Fibroblast of the conjunctiva (primary cell): ENCODE results near the gene PTPRD.
A peak's percentile ranks its signal among the peaks of the same experiment; 100 is the strongest.
"Not testable (repeated sequence)": the region's sequence is repeated elsewhere in the genome, so short reads cannot be mapped to it uniquely, and the experiment has no call there.

Experiments used
- DNase-seq: peaks from one replicate; pipeline ENCODE4 v3.0.0-alpha.2; 2010; ENCODE audit warnings: low read depth

PTPRD gene

GRCh38 chr9:8724284-8725018, 1888.4 kb downstream of the PTPRD start:
- no peak for DNase-seq

- DNase-seq, result no peak
These were observed 1889.6 kb downstream of the PTPRD start for GRCh38 chr9:8723195-8723594.

GRCh38 chr9:8719833-8720486, 1892.8 kb downstream of the PTPRD start:
- no peak for DNase-seq

- DNase-seq, result peak; percentile 75
These were observed 1894.6 kb downstream of the PTPRD start for GRCh38 chr9:8718121-8718725.

GRCh38 chr9:8717146-8717545, 1895.7 kb downstream of the PTPRD start:
- no peak for DNase-seq

GRCh38 chr9:8715788-8716187, 1897.0 kb downstream of the PTPRD start:
- no peak for DNase-seq

- DNase-seq, result no peak
These were observed 1899.0 kb downstream of the PTPRD start for GRCh38 chr9:8713811-8714165.

- DNase-seq, result no peak
These were observed 1899.5 kb downstream of the PTPRD start for GRCh38 chr9:8713149-8713810.

GRCh38 chr9:8709731-8710130, 1903.1 kb downstream of the PTPRD start:
- no peak for DNase-seq

GRCh38 chr9:8708728-8709127, 1904.1 kb downstream of the PTPRD start:
- DNase-seq, result no peak

- DNase-seq, result no peak
These were observed 1905.8 kb downstream of the PTPRD start for GRCh38 chr9:8706998-8707397.

GRCh38 chr9:8706531-8706930, 1906.3 kb downstream of the PTPRD start:
- DNase-seq, result no peak

GRCh38 chr9:8705861-8706260, 1906.9 kb downstream of the PTPRD start:
- DNase-seq, result no peak

- no peak for DNase-seq
These were observed 1908.9 kb downstream of the PTPRD start for GRCh38 chr9:8703904-8704303.

GRCh38 chr9:8701904-8702303, 1910.9 kb downstream of the PTPRD start:
- no peak for DNase-seq

- DNase-seq, result not testable (repeated sequence)
These were observed 1915.2 kb downstream of the PTPRD start for GRCh38 chr9:8697565-8697964.

GRCh38 chr9:8696516-8696915, 1916.3 kb downstream of the PTPRD start:
- no peak for DNase-seq

GRCh38 chr9:8694983-8695588, 1917.7 kb downstream of the PTPRD start:
- no peak for DNase-seq

GRCh38 chr9:8693464-8693863, 1919.3 kb downstream of the PTPRD start:
- no peak for DNase-seq

GRCh38 chr9:8686516-8686915, 1926.3 kb downstream of the PTPRD start:
- no peak for DNase-seq

- DNase-seq, result no peak
These were observed 1927.0 kb downstream of the PTPRD start for GRCh38 chr9:8685825-8686224.

- no peak for DNase-seq
These were observed 1927.7 kb downstream of the PTPRD start for GRCh38 chr9:8684978-8685708.
